LoVo (cell line): ENCODE results near the gene GEMIN5.
"Not testable (repeated sequence)": the region's sequence is repeated elsewhere in the genome, so short reads cannot be mapped to it uniquely, and the experiment has no call there.

Source experiments
- DNase-seq: peaks from one replicate; pipeline ENCODE4 v3.0.0-alpha.2; 2016; ENCODE audit warnings: low spot score

The GEMIN5 gene, protein sequence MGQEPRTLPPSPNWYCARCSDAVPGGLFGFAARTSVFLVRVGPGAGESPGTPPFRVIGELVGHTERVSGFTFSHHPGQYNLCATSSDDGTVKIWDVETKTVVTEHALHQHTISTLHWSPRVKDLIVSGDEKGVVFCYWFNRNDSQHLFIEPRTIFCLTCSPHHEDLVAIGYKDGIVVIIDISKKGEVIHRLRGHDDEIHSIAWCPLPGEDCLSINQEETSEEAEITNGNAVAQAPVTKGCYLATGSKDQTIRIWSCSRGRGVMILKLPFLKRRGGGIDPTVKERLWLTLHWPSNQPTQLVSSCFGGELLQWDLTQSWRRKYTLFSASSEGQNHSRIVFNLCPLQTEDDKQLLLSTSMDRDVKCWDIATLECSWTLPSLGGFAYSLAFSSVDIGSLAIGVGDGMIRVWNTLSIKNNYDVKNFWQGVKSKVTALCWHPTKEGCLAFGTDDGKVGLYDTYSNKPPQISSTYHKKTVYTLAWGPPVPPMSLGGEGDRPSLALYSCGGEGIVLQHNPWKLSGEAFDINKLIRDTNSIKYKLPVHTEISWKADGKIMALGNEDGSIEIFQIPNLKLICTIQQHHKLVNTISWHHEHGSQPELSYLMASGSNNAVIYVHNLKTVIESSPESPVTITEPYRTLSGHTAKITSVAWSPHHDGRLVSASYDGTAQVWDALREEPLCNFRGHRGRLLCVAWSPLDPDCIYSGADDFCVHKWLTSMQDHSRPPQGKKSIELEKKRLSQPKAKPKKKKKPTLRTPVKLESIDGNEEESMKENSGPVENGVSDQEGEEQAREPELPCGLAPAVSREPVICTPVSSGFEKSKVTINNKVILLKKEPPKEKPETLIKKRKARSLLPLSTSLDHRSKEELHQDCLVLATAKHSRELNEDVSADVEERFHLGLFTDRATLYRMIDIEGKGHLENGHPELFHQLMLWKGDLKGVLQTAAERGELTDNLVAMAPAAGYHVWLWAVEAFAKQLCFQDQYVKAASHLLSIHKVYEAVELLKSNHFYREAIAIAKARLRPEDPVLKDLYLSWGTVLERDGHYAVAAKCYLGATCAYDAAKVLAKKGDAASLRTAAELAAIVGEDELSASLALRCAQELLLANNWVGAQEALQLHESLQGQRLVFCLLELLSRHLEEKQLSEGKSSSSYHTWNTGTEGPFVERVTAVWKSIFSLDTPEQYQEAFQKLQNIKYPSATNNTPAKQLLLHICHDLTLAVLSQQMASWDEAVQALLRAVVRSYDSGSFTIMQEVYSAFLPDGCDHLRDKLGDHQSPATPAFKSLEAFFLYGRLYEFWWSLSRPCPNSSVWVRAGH (N-terminal part only)

DNA sequence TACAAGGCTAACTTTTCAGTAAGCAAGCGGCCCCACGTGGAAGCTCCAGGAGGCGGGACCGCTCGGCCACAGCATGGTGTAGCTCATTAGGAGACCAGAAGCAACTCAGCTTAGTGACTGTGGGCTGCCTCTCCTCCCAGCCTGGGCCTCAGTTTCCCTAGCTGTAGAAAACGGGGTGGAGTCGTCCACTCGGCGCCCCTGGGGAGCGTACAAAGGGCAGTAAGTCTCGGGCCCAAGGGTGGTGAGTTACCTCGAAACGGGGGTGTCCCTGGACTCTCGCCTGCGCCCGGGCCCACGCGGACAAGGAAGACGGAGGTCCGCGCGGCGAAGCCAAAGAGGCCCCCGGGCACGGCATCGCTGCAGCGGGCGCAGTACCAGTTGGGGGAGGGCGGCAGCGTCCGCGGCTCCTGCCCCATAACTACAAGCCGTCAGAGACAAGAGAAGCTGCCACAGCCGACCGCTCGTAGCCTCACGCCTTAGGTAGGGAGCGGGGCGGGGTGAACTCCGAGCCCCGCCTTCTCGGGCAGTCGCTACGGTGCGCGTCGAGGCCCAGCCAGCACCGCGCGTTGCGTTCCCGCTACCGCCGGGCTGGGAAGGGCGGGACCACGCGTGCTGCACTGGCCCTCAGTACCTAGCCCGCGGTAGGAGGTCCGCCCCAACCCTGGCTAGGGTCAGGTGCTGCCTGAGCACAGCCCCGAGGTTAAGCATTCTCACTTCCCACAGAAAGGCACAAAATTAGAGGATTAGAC, at the start of gene GEMIN5:
Gene GEMIN5, minus strand, starts transcription at position 494 of the 749 bp plus-strand sequence. Its CDS starts 78 bp downstream, at position 416.
- peak; percentile 93 for DNase-seq

DNA sequence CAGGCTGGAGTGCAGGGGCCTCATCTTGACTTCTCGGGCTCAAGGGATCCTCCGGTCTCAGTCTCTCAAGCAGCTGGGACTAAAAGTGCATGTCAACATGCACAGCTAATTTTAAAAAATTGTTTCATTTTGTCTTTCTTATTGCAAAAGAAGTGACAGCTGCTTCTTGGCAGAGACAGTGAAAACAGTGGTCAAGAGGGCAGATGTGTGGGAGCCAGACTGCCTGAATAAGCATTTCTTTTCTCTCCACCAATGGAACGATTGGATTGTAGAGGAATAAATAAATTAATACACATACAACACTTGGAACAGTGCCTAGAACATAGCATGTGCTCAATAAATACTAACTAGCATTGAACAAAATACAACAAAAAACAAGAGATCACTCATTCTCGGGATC, 48.1 kb upstream of the GEMIN5 start:
- DNase-seq = no peak

DNA sequence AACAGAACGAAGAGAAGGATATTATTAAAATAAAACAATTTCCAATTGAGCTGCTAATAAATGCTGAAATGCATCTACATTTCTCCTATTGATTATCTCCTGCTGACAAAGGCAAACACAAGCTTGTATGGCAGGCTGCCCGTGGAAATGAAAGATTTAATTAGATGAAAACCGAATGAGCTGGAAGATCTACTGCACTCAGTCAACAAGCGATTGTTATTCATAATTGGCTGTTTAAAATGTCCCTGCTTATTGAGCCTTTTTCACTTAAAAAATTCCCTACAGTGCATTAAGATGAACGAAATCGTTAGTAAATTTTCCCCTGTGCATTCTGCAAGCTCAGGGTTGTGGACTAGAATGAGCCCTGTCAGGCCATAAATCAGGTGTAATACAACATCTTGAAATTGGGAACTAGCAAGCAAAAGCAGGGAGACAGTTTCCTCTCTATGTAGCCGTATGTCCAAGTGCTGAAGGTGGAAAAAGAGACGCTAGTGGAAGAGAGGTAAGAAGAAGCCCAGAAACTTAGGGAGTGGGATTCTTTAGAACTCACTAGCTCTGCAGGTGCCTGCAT, 47.0 kb upstream of the GEMIN5 start:
- no peak for DNase-seq

DNA sequence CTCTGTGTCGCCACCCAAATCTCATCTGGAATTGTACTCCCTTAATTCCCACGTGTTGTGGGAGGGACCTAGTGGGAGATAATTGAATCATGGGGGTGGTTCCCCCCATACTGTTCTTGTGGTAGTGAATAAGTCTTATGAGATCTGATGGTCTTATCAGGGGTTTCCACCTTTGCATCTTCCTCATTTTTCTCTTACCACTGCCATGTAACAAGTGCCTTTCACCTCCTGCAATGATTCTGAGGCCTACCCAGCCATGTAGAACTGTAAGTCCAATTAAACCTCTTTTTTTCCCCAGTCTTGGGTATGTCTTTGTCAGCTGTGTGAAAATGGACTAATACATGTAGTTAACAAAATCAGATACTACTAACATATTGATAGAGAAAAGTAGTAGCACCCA, 40.3 kb upstream of the GEMIN5 start:
- not testable (repeated sequence) for DNase-seq

DNA sequence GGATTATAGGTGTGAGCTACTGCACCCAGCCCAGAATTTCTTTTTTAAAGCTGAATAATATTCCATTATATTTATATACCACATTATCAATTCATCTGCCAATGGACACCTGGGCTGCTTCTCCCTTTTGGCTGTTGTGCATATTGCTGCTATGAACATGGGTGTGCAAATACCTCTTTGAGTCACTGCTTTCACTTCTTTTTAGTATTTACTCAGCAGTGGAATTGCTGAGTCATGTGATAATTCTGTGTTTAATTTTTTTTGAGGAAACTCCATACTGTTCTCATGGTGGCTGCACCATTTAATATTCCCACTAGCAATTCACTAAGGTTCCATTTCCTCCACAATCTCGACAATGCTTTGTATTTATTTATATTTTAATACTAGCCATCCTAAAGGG, 39.4 kb upstream of the GEMIN5 start:
- DNase-seq = no peak

DNA sequence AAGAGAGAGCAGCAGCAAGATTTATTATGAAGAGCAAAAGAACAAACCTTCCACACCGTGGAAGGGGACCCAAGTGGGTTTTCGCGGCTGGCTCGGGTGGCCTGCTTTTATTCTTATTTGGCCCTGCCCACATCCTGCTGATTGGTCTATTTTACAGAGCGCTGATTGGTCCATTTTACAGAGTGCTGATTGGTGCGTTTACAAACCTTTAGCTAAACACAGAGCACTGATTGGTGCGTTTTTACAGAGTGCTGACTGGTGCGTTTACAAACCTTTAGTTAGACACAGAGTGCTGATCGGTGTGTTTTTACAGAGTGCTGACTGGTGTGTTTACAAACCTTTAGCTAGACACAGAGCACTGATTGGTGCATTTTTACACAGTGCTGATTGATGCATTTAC, 38.1 kb upstream of the GEMIN5 start:
- DNase-seq = not testable (repeated sequence)

DNA sequence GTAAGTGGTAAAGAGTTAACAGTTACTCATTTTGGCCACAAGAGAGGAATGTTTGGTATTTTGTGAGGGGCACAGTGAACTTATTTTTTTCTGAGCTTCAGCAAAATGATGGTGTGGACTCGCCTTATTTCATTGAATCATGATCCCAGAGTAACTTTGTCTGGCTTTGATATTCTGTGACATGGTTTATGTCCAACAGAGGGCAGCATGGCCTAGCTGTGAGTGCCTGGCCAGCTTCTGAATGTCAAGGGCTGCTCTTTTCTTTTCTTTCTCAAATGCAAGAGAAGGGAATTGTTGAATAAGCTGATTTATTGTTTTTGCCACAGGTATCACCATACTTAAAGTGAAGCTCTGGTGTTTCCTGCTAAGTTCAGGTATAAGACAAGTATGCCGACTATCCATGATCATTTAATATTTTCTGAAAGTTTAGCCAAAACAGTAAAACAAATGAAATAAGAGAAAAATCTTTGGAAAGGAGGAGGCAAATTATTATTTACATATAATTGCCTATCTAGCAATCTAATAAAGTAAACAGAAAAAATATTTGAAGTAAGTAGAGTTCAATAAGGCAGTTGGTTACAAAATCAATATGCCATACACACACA, 34.6 kb upstream of the GEMIN5 start:
- DNase-seq = peak; percentile 11

DNA sequence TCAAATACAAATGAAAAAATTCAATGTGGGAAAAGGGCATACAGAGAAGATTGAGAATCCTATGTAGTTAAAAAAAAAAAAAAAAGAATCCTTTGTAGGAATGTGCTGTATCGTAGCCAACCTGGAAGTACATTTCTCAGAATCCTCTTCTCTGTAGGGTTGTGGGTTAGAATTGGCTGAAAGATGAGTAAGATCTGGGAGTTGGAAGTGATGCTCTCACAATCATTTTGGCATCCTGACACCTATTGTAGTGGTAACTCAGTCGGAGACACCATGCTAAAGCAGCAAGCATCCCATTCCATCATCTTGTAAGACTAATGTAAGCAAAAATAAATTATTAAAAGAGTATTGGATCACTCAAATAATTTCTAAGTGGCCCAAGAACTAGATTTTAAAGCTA, 33.5 kb upstream of the GEMIN5 start:
- DNase-seq = no peak

DNA sequence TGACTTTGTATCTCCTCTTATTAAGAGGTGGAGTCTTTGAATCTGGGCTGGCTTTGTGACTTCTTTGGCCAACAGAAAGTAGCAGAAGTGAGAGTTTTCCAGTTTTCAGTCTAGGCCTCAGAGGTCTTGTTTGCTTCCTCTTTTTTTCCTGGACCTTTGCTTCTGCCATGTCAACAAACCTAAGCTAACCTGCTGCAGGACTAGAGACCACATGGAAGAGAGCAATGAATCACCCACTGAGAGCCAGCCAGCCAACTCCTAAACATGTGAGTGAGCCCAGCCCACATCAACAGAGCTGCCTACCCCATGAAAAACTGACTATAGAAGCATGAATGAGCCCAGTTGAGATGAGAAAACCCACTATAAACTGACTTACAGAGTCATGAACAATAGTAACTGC, 32.7 kb upstream of the GEMIN5 start:
- no peak for DNase-seq

DNA sequence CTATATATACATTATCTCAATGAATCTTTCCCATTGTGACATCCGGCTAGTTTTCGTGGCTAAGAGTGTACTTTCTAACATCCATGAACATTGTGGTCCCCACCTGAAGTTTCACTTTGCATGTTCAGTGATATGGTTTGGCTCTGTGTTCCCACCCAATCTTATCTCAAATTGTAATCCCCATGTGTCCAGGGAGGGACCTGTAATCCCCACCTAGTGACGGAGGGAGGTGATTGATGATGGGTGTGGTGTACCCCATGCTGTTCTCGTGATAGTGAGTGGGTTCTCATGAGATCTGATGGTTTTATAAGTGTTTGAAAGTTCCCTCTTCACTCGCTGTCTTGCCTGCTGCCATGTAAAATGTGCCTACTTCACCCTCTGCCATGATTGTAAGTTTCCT, 30.9 kb upstream of the GEMIN5 start:
- DNase-seq = no peak

DNA sequence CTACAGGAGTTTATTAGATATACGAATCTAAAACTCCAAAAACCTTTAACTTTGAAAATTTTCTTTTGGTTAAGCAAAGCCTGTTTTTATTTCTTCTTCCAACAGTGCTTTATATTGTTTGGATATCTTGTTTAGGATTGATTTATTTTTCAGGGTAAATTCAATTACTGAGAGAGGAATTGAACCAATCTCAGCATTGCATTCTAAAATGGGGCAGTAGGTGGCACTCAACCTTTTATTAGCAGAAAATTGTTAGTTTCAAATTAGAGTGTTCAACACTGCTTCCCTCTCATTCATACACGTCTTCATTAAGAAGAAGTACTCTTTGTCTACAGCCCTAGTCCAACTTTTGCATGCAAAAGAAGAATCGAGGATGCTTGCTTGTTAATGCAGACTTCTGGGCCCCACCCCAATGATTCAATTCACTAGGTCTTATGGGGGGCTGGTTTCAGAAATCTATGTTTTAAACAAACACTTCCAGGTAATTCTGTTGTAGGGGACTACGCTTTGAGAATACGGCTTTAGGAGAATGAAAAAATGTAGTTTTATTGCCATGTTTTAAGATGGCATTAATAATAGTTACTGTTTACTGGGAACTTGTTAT, 29.5 kb upstream of the GEMIN5 start:
- no peak for DNase-seq

DNA sequence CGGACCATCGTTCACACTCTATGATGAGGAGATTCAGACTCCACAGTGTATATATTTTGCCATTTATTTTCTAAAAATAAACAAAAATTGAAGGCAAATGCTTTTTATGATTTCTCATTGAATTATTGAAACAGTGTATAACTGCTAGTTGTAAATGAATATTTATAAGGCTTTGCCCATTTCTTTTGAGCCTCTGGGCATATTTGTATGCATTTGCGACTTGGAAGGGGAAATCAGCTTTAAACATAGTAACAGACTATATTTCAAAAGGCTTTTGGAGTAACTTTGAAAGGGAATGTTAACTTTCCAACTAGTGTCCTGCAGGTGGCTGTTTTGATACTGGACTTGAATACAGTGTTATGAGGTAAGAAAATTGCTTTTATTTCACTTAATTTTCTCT, 28.9 kb upstream of the GEMIN5 start:
- DNase-seq = no peak

DNA sequence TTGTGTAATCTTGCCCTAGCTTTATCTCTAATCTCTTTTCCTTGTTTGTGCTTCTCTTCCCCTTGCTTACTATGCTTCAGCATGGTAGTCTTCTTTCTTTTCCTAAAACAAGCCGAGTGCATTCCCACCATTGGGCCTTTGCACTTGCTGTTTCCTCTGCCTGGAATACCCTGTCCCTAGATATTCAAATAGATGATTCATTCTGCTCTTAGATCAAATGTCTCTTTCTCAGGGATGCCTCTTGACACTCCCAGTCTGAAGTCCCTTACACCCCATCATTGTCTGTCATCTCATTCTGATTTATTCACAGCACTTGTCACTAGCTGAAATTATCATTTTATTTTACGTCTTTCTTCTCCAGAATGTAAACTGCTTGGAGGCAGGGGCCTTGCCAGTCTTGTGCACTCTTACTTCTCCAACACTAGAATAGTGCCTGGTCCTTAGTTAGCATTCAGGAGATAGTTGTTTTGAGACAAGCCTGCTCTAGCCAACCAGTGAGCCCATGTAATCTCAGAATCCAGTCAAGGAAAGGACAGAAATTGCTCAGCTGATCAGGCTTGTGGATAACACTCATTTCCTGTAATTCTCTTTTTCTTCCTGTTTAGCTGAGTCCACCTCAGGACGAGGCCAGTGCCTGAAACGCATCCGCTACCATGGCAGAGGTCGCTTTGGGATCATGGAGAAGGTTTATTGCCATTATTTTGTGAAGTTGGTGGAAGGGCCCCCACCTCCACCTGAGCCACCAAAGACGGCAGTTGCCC, 28.2 kb upstream of the GEMIN5 start:
- DNase-seq = no peak

DNA sequence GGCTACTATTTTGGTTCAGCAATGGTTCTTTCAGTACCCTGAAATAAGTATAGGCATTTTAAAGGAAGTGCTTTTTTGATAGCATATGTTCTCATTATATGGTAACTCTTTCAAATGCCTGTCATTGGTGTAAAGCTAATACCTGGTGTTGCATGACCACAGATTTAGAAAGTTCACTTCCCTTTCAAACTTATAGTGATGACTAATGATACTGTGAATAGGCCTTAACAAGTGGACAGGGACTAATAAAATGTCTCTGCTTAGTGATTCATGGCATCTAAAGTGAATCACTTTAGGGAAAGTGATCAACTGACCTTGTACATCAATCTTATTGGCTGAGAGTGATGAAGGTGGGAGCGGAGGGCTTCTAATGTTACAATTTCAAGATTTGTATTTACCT, 24.5 kb upstream of the GEMIN5 start:
- no peak for DNase-seq

DNA sequence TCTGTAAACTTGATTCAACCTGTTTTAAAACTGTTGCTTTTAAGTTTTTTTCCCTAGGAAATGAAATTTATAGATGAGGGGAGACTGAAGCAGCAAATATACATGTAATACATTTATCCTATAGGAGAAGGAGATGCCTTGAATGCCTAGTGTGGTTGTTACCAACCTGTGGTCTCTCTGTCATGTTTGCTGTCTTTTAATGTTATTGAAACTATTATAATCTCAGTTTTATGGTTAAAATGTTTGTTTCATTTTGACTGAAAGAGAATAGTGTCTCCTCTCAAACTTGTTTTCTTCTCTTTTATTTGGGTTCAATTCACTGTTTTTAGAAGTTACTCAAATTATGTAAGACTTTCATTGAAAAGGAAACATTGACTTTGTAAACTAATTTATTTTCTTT, 18.7 kb upstream of the GEMIN5 start:
- no peak for DNase-seq

DNA sequence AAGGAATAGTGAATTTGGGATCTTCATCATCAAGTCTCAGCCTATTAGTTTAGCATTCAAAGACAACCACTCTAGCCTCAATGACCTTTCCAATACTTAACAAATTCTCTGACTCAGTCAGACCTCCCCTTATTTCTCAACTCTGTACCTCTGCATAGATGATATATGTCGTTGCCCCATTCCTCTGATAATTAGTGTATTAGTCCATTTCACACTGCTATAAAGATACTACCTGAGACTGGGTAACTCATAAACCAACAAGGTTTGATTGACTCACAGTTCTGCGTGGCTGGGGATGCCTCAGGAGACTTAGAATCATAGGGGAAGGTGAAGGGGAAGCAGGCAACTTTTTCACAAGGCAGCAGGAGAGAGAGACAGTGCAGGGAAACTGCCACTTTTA, 11.8 kb upstream of the GEMIN5 start:
- DNase-seq = no peak

DNA sequence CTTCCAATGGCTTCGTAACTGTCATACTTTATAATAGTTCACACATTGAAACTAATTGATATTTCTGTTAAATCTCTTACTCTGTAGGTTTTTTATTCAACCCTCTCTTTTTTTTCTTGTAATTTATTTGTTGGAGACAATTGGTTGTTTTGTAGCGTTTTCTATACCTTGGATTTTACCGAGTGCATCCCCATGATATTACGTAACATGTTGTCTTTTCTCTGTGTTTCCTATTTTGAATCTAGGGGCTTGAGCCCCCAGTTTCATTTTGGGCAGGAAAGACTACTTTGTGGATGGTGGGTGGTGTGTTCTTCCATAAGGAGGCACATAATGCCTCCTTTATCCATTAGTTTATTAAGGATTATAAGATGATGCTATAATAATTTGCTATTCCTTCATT, 10.3 kb upstream of the GEMIN5 start:
- no peak for DNase-seq

DNA sequence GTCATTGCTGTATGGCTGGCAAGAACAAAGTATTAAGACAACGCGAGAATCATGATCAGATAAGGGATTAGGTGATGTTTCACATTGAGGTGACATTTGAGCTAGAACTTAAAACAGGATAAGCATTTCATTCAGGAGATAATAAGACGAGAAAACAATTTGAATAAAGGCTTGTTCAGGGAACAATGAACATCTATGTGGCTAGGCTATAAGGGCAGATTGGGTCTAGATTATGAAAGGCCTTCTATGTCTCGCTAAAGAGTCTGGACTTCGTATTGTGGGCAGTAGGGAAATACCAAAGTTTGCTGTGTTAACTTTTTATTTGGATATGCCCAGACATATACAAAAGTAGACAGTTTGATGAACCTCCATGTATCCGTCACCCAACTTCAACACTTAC, 9.8 kb upstream of the GEMIN5 start:
- DNase-seq = no peak

DNA sequence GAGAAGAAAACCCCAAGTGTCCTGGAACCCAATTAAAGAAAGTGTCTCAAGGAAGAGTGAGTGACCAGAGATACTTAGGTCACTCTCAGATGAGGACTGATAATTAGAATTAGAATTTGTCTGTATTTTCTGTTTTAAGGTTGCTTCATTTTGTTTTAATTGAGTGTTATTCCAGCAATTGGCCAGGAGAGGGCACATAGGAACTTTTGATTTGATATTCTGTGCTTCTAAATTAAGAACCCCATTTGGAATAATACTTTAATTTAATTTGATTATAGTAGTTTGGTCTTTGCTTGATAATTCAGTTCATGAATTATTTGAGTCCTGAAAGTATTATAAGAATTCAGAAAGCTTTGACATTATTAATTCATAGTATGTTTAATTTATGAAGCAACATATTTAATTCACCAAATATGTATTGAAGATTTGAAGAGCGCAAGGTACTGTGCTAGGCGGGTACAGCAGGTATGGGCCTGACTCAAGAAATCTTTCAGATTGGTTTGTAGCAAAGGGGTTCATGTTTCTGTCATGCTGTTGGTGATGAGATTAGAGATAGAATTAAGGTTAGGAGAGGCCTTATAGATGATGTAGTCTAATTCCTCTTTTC, 7.8 kb upstream of the GEMIN5 start:
- peak; percentile 34 for DNase-seq
